NOMO-1 treated with dmso at 0.1 percent for 144 hours (cell line): ENCODE measurements around the gene FSIP1.

Source experiments
- DNase-seq: peaks from one replicate; lab custom pipeline; 2025; ENCODE audit not compliant: unreplicated experiment; lab: John Stamatoyannopoulos, UW

The FSIP1 gene

GRCh38 chr15:39654304-39654703, 128.3 kb downstream of the FSIP1 start:
- no peak for DNase-seq

- DNase-seq, result no peak
Measured at GRCh38 chr15:39651881-39652280, 130.8 kb downstream of the FSIP1 start.

- DNase-seq, result no peak
Measured at GRCh38 chr15:39651295-39651694, 131.3 kb downstream of the FSIP1 start.

GRCh38 chr15:39649757-39650156, 132.9 kb downstream of the FSIP1 start:
- DNase-seq, result no peak

GRCh38 chr15:39646425-39646824, 136.2 kb downstream of the FSIP1 start:
- no peak for DNase-seq

GRCh38 chr15:39645976-39646257, 136.7 kb downstream of the FSIP1 start:
- no peak for DNase-seq

GRCh38 chr15:39645138-39645975, 137.3 kb downstream of the FSIP1 start:
- no peak for DNase-seq

GRCh38 chr15:39644136-39644535, 138.5 kb downstream of the FSIP1 start:
- no peak for DNase-seq

GRCh38 chr15:39643727-39644126, 138.9 kb downstream of the FSIP1 start:
- DNase-seq, result no peak

- DNase-seq, result no peak
Measured at GRCh38 chr15:39642011-39642640, 140.5 kb downstream of the FSIP1 start.

- DNase-seq, result peak; percentile 84
Measured at GRCh38 chr15:39641191-39641889, 141.3 kb downstream of the FSIP1 start.

- no peak for DNase-seq
Measured at GRCh38 chr15:39640665-39641064, 142.0 kb downstream of the FSIP1 start.

GRCh38 chr15:39639037-39639436, 143.6 kb downstream of the FSIP1 start:
- no peak for DNase-seq

- DNase-seq, result no peak
Measured at GRCh38 chr15:39638041-39638440, 144.6 kb downstream of the FSIP1 start.

- no peak for DNase-seq
Measured at GRCh38 chr15:39631357-39631756, 151.3 kb downstream of the FSIP1 start.

- DNase-seq, result no peak
Measured at GRCh38 chr15:39629906-39630305, 152.7 kb downstream of the FSIP1 start.

GRCh38 chr15:39629371-39629770, 153.3 kb downstream of the FSIP1 start:
- peak; percentile 30 for DNase-seq

- no peak for DNase-seq
Measured at GRCh38 chr15:39628546-39629257, 153.9 kb downstream of the FSIP1 start.

GRCh38 chr15:39628144-39628508, 154.5 kb downstream of the FSIP1 start:
- DNase-seq, result no peak

- DNase-seq, result no peak
Measured at GRCh38 chr15:39627451-39628143, 155.0 kb downstream of the FSIP1 start.

- DNase-seq, result no peak
Measured at GRCh38 chr15:39625856-39626255, 156.8 kb downstream of the FSIP1 start.
